HG03095 (cell line): ENCODE data around the gene DUSP22.

Experiments used
- ATAC-seq: cut with Tn5 transposase; IDR thresholded peaks from one replicate; pipeline ENCODE4 v1.9.1; 2021; ENCODE audit warnings: moderate library complexity; ENCODE audit not compliant: unreplicated experiment

The DUSP22 gene

GRCh38 chr6:349491-349921 is 57.2 kb downstream of the DUSP22 start:
- no peak for ATAC-seq

- no peak for ATAC-seq
Observed at GRCh38 chr6:350371-350770, 58.1 kb downstream of the DUSP22 start.

GRCh38 chr6:351011-351866 is 59.0 kb downstream of the DUSP22 start:
- no peak for ATAC-seq

GRCh38 chr6:351867-352289 is 59.6 kb downstream of the DUSP22 start:
- ATAC-seq = no peak

- ATAC-seq = no peak
Observed at GRCh38 chr6:352474-352873, 60.2 kb downstream of the DUSP22 start.

- no peak for ATAC-seq
Observed at GRCh38 chr6:352896-353470, 60.7 kb downstream of the DUSP22 start.

- ATAC-seq = no peak
Observed at GRCh38 chr6:353642-354614, 61.6 kb downstream of the DUSP22 start.

GRCh38 chr6:354631-355280 is 62.5 kb downstream of the DUSP22 start:
- no peak for ATAC-seq

- ATAC-seq = no peak
Observed at GRCh38 chr6:355373-356208, 63.3 kb downstream of the DUSP22 start.

GRCh38 chr6:356828-357251 is 64.6 kb downstream of the DUSP22 start:
- peak; percentile 45 for ATAC-seq

- ATAC-seq = no peak
Observed at GRCh38 chr6:357261-357790, 65.0 kb downstream of the DUSP22 start.

- no peak for ATAC-seq
Observed at GRCh38 chr6:357791-358341, 65.6 kb downstream of the DUSP22 start.

GRCh38 chr6:358432-358831 is 66.1 kb downstream of the DUSP22 start:
- no peak for ATAC-seq

GRCh38 chr6:358847-359246 is 66.6 kb downstream of the DUSP22 start:
- ATAC-seq = no peak

GRCh38 chr6:359261-360035 is 67.2 kb downstream of the DUSP22 start:
- ATAC-seq = no peak

- ATAC-seq = no peak
Observed at GRCh38 chr6:360349-360748, 68.1 kb downstream of the DUSP22 start.

- ATAC-seq = no peak
Observed at GRCh38 chr6:360764-361373, 68.6 kb downstream of the DUSP22 start.
